HG03457 (cell line): Measurements from ENCODE around the gene LRBA.

Source experiments
- ATAC-seq: cut with Tn5 transposase; IDR thresholded peaks from one replicate; pipeline ENCODE4 v1.9.1; 2021; ENCODE audit warnings: moderate number of reproducible peaks; ENCODE audit not compliant: unreplicated experiment

Gene LRBA

GRCh38 chr4:150461957-150462356, 553.1 kb downstream of the LRBA start:
- ATAC-seq: no peak

GRCh38 chr4:150457802-150458201, 557.3 kb downstream of the LRBA start:
- no peak for ATAC-seq

DNA sequence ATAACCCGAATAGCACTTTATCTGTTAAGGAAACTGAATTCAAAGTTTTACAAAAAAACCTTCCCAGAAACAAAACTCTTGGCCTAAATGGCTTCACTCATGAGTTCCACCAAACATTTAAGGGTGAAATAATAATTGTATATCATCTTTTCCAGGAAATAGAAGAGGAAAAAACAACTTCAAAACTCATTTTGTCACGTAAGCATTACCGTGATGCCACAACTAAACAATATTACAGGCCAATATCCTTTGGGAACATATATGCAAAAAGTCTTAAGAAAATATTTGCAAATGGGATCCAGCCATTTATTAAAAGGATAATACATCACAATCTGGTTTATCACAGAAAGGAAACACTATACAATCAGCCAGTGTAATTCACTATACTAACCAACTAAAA, 563.2 kb downstream of the LRBA start:
- no peak for ATAC-seq

DNA sequence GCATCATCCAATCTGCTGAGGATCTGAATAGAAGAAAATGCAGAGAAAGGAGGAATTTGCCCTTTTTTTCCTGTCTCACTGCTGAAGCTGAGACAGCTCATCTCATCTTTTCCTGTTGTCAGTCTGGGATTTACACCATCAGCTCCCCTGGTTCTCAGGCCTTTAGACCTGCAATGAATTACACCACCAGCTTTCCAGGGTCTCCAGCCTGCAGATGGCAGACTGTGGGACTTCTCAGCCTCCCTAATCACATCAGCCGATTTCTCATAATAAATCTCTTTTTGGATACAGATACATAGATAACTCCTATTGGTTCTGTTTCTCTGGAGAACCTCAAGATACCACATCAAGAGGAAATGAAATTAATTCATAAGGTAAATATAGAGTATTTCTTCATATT, 567.7 kb downstream of the LRBA start:
- ATAC-seq: no peak

DNA sequence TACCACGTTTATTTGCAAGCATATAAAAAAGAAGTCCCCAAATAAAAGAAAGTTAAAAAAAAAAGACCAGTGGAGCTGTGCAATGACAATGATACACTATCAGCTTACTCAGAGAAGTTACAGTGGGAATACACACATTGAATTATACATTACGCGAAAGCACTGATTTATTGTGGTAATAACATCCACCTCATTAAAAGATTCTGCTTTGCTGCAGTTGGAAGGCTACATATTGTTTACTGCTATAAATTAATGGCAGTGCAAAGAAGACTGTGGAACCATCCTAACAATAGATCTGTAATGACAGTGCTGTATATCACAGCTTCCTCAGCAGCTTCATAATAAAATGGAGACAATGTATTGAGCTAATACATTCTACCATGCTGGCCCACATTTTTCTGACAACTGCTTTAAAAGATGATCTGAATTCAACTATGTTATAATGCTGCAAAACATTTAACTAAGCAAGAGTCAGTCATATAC, 575.6 kb downstream of the LRBA start:
- no peak for ATAC-seq

DNA sequence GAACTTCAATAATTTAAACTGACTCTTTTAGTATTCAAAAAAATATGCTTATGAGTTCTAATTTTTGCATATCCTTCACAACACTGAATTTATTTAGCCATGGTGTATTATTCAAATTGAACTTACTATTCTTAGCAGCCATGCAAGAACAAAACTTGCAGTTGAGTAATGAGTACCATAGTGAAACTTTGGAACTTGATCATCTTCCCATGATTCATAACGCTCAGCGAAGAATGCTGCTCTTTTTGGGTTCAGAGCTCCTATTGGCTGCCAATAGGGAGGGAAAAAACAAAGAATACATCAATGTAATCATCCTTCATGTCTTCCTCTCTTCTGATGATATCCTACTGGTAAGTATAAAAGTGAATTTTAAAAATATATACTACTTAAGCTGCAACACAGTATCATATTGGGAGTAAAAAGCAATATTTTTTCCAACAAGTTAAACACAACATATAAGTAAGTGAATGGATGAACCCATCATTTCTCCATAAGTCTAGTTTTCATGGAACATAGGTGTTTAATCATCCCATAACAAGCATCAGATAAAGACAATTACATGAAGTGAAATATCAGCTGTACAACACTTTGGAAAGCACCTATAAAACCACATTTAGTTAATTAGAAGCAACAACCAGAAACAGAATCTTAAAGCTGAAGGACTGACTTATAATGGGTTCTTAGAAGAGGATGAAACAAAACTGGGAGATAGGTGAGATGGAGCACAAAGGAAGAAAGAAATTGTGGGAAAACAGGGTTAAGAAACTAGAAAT, 578.3 kb downstream of the LRBA start:
- ATAC-seq: no peak

- ATAC-seq: no peak
Measured at GRCh38 chr4:150431221-150431620, 583.9 kb downstream of the LRBA start.

DNA sequence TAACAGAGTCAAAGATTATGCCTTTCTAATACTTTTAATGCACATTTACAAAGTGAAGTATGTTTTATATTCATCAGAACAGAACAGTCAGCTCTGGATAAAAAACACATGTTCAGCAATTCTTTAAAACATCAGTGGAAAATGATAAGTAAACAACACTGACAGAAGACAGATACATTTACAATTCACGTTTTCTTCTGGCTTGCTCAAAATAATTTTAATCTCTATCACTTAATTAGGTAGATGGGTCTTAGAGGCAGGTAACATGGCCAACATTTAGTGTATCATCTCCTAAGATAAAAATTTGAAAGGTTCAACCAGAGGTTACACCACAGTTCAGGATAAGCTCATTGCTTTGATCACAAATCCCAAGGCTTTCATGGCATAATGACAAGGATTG, 589.9 kb downstream of the LRBA start:
- ATAC-seq: no peak

GRCh38 chr4:150423503-150423902, 591.6 kb downstream of the LRBA start:
- no peak for ATAC-seq

- no peak for ATAC-seq
Measured at GRCh38 chr4:150423074-150423473, 592.0 kb downstream of the LRBA start.

- ATAC-seq: no peak
Measured at GRCh38 chr4:150421612-150422011, 593.5 kb downstream of the LRBA start.

- ATAC-seq: no peak
Measured at GRCh38 chr4:150419939-150420338, 595.1 kb downstream of the LRBA start.

DNA sequence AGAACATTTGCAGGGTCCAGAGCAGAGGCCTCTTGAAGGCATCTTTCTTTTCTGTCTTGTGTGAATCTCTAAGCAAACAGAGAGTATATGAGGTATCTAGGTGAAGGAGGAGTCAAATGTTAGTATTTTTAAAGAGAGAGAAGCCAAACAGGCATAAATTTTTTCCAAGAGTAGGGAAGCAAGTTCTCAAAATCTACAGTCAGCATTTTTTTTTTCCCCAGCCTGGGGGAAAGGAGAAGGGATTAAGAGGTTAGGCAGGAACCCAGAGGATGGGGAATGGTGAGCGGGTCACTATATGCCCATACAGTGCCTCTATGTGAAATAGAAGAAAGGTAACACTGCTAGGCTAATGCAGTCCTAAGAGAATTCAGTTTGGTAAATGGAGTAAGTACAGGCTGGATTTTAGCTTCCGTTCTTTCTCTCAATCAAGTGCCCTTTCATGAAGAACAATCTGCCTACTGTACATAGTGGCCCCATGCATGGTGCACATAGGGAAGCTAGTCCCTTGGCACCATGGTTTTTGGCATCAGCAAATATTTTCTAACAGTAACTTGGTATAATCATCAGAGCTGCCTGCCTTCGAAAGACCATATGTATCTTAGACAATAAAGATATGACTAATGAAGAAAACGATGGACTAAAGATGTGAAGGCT, 596.2 kb downstream of the LRBA start:
- no peak for ATAC-seq

DNA sequence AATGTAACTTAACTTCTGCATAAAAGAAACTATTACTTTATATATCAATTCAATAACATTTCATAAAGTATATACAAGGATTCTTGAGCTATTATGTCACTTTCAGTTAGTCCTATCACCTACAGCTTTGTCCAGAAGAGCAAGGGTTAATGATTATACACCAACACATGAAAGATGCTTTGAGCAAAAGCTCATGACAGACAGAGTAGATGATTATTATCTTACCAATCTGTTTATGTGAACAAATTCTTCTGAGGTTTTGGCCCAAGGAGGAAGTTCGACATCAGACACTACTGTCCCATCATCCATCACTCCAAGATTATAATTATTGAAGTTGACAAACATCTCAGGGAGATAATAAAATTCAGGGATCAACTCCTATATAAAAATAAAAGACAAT, 599.9 kb downstream of the LRBA start:
- no peak for ATAC-seq

GRCh38 chr4:150411520-150411919, 603.6 kb downstream of the LRBA start:
- ATAC-seq: no peak

- ATAC-seq: no peak
Measured at GRCh38 chr4:150402871-150403272, 612.2 kb downstream of the LRBA start.

- no peak for ATAC-seq
Measured at GRCh38 chr4:150401083-150401687, 613.9 kb downstream of the LRBA start.

GRCh38 chr4:150395872-150396271, 619.2 kb downstream of the LRBA start:
- no peak for ATAC-seq

DNA sequence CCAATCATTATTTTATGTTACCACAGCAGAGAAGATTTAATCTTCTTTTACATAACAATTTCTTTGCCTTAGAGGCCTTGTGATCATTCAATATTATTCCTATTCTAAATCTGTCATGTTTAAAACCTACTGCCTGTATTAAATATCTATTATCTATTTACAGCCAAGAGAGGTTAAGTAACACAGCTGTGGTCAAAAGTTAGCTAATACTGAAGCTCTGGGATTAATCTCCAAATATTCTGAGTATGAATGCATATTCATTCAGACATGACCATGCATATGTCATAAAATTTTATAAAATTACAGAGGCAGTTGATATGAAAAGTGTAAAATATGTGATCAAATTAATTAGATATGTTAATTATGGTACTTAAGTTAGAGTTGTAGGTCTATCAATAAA, 621.0 kb downstream of the LRBA start:
- ATAC-seq: no peak

- ATAC-seq: no peak
Measured at GRCh38 chr4:150391052-150391451, 624.0 kb downstream of the LRBA start.

GRCh38 chr4:150390531-150390910, 624.6 kb downstream of the LRBA start:
- no peak for ATAC-seq

DNA sequence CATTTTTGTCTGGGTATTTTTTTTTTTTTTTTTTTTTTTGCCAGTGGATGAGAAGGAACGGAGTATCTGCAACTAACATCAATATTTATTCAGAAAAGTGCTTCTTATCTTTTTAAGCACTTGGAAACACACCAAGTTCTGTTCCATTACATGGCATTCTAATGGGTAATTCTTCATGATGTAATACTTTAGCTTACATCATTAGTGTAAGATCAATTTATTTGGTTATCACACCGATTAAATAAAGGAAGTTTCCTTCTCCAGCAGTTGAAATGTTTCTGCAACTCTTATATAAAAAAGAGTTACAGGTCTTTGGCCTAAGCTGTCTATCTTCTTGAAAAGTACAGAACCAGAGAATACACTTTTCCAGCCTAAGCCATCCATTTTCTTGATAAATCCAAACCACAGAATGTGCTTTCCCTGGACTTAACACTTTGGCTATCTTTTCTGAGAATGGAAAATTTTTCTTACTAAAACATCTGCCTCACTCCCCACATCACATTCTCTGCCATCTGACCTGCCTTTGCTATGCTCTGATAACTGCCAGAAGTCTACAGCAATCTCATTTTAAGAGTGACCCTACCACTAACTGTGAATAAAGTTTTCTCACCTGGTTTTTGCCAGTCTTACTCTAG, 625.1 kb downstream of the LRBA start:
- ATAC-seq: no peak
